Liver (tissue), 9 donors: ENCODE results near the gene FAM53B. TPM values are rescaled to one million over a fixed set of nuclear protein-coding genes. Genes with fewer than 3 reads are reported as not detected.

Experiments used
- DNase-seq: peaks from one replicate; pipeline ENCODE4 v3.0.0-alpha.2; 2017; ENCODE audit warnings: low spot score
- H3K27ac ChIP-seq, 2 donors: one replicate each; pipeline ENCODE4 v1.7.0; 2013; ENCODE audit warnings: inconsistent platforms in 2 of 2, low read length in 2 of 2, control low read depth in 1 of 2, low read depth in 1 of 2, mild to moderate bottlenecking in 1 of 2
- H3K27me3 ChIP-seq, 4 donors: one replicate each; pipeline versions ENCODE4 v1.6.1 to v1.7.0; 2013; ENCODE audit warnings: low read length in 3 of 4, inconsistent platforms in 1 of 4, mild to moderate bottlenecking in 1 of 4, moderate library complexity in 1 of 4; ENCODE audit not compliant: control insufficient read depth in 4 of 4, insufficient read depth in 4 of 4
- H3K36me3 ChIP-seq, 4 donors: one replicate each; pipeline versions ENCODE4 v1.6.1 to v1.7.0; 2013; ENCODE audit warnings: low read length in 3 of 4, mild to moderate bottlenecking in 3 of 4, low read depth in 1 of 4, moderate library complexity in 1 of 4; ENCODE audit not compliant: control insufficient read depth in 4 of 4, insufficient read depth in 3 of 4
- H3K4me1 ChIP-seq, 4 donors: one replicate each; pipeline versions ENCODE4 v1.6.1 to v1.7.0; 2013; ENCODE audit warnings: low read length in 3 of 4, mild to moderate bottlenecking in 3 of 4, moderate library complexity in 1 of 4; ENCODE audit not compliant: control insufficient read depth in 4 of 4, insufficient read depth in 4 of 4
- H3K4me3 ChIP-seq, 3 donors: one replicate each; pipeline versions ENCODE4 v1.6.1 to v1.7.0; 2013; ENCODE audit warnings: low read length in 3 of 3, control low read depth in 1 of 3, low read depth in 1 of 3, mild to moderate bottlenecking in 1 of 3
- H3K9ac ChIP-seq, 2 donors: one replicate each; pipeline ENCODE4 v1.7.0; 2013; ENCODE audit warnings: low read length in 2 of 2, mild to moderate bottlenecking in 2 of 2, moderate library complexity in 2 of 2, control low read depth in 1 of 2, low read depth in 1 of 2
- H3K9me3 ChIP-seq, 4 donors: one replicate each; pipeline versions ENCODE4 v1.6.1 to v1.7.0; 2013; ENCODE audit warnings: low read length in 3 of 4; ENCODE audit not compliant: control insufficient read depth in 4 of 4
- EGR1 ChIP-seq, 2 donors: IDR thresholded peaks; 2 replicates each; pipeline ENCODE4 v1.6.1; 2016 to 2018; ENCODE audit warnings: antibody characterized with exemption in 2 of 2, low read depth in 2 of 2
- FOXA1 ChIP-seq: IDR thresholded peaks from 2 replicates; pipeline ENCODE4 v1.6.1; 2016; ENCODE audit warnings: antibody characterized with exemption
- FOXA2 ChIP-seq: IDR thresholded peaks from 2 replicates; pipeline ENCODE4 v1.6.1; 2016; ENCODE audit warnings: antibody characterized with exemption
- GABPA ChIP-seq, 2 donors: IDR thresholded peaks in 1 of 2; conservative IDR thresholded peaks in 1 of 2; 2 replicates each; pipeline ENCODE4 v1.6.1; 2016; ENCODE audit warnings: antibody characterized with exemption in 2 of 2, mild to moderate bottlenecking in 1 of 2, moderate library complexity in 1 of 2
- HNF4A ChIP-seq, 2 donors: conservative IDR thresholded peaks; 2 replicates each; pipeline ENCODE4 v1.6.1; 2016; ENCODE audit warnings: antibody characterized with exemption in 2 of 2, mild to moderate bottlenecking in 2 of 2
- JUND ChIP-seq, 2 donors: IDR thresholded peaks; 2 replicates each; pipeline ENCODE4 v1.6.1; 2016; ENCODE audit warnings: antibody characterized with exemption in 2 of 2
- RAD21 ChIP-seq, 2 donors: IDR thresholded peaks; 2 replicates each; pipeline ENCODE4 v1.6.1; 2016; ENCODE audit warnings: antibody characterized with exemption in 2 of 2, mild to moderate bottlenecking in 2 of 2
- RXRA ChIP-seq, 2 donors: IDR thresholded peaks; 2 replicates each; pipeline ENCODE4 v1.6.1; 2017 to 2018; ENCODE audit warnings: antibody characterized with exemption in 2 of 2, mild to moderate bottlenecking in 1 of 2
- SP1 ChIP-seq: IDR thresholded peaks from 2 replicates; pipeline ENCODE4 v1.6.1; 2018; ENCODE audit warnings: antibody characterized with exemption, mild to moderate bottlenecking
- TAF1 ChIP-seq: conservative IDR thresholded peaks from 2 replicates; pipeline ENCODE4 v1.6.1; 2016; ENCODE audit warnings: antibody characterized with exemption, mild to moderate bottlenecking
- WGBS: extraction: QIAGEN DNeasy Blood & Tissue Kit; methylation state at CpG from one replicate; pipeline ENCODE4 v1.1.7; 2013; 5-methylcytosine and 5-hydroxymethylcytosine counted together
- polyA plus RNA-seq, 2 donors: library from polyadenylated mRNA; stranded (reverse) in 1 of 2; unstranded in 1 of 2; fragments of 200-250 nt in 1 of 2; fragments of >200 nt in 1 of 2; fragmentation: Nextera tagmentation in 1 of 2; extraction: Ambion mirVana in 1 of 2; gene quantifications; one replicate each; pipeline versions ENCODE4 v1.2.1 to v1.2.3, GENCODE V29; 2013 to 2015
- total RNA-seq, 2 donors: library from RNA; depleted of rRNA; stranded (reverse); fragments of >200 nt; gene quantifications; one replicate each; pipeline ENCODE4 v1.2.3, GENCODE V29; 2014
- TF ChIP-seq, protein P1 (sequence below): IDR thresholded peaks from 2 replicates; pipeline ENCODE4 v1.6.1; 2016; ENCODE audit warnings: antibody characterized with exemption, mild to moderate bottlenecking
- donor health status: healthy.
- donor health status: healthy.
- donor health status: healthy.
- donor health status: healthy.
- donor health status: healthy.

Gene FAM53B
- total and polyA plus RNA-seq, 4 donors = 1.1 to 24.0 (median 6.3) TPM

DNA sequence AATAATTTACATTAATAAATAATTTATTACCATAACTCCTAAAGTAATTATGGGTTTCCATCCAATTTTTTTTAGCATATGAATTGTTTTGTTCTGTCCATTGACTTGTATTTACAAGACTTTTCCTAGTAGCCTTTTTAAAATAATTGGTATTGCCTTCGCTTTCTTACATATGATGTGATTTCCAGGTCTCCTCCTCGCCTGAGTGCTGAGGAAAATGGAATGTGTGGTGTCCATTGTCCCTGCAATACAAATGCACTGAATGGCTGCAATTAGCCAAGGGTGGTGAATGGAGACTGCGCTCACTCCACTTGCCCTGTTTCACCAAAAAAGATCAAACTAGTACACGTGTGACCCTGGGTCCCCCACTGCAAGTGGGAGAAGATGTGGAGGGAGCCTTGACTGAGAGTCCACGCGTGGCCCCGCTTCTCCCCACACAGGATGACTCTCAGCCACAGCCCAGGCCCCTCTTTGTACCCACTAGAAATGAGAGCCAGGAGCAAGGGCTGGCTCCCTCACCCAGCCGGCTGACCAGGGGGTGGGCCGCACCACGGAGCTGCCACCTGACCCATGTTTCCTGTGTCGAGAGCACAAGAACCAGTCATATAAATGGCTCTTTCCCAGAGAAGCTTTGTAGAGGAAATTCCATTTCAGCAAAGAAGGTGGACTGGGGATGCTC lies 52.6 kb downstream of the FAM53B start:
- H3K4me3 ChIP-seq = no peak overlapping the region
- 87% methylated on average over 11 of the region's 11 CpGs for WGBS
- H3K9me3 ChIP-seq = no peaks in the 10 kb centered on the region
- H3K36me3 ChIP-seq = peaks cover 0 to 11% (median 4%) of the 10 kb centered on the region in 4 donors
- DNase-seq = no peak
- H3K27me3 ChIP-seq = no peaks in the 10 kb centered on the region
- no peak for TF ChIP-seq FOXA1
- TF ChIP-seq EGR1 (IDR thresholded peaks at IDR 0.05; ENCODE audit: low read depth in 2 of 2) = no peak
- H3K9ac ChIP-seq = no peak overlapping the region
- H3K27ac ChIP-seq = no peak overlapping the region
- no peaks in the 10 kb centered on the region for H3K4me1 ChIP-seq

DNA sequence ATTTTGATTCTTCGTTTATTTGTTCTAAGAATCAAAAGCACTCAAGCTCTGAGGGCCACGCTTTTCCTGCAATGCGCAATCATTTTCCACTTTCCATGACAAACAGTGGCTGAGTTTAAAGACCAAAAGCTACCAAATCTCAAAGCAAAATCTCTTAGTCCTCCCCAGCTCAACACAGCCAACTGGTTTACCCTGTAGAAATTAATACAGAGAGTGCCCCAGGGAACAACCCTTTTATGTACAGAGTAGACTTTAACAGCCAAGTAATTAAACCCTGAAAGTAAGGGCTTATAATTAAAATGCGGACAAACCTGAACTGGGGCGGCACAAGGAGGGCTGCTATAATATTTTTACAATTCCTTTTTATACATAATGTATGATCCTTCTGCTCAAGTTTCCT lies 53.2 kb downstream of the FAM53B start:
- H3K4me3 ChIP-seq = no peak overlapping the region
- H3K9ac ChIP-seq = no peak overlapping the region
- DNase-seq = no peak
- H3K27ac ChIP-seq = no peak overlapping the region
- no peaks in the 10 kb centered on the region for H3K27me3 ChIP-seq
- no peaks in the 10 kb centered on the region for H3K4me1 ChIP-seq
- peaks cover 0 to 11% (median 4%) of the 10 kb centered on the region in 4 donors for H3K36me3 ChIP-seq
- 95% methylated on average over 5 of the region's 5 CpGs for WGBS
- no peak for TF ChIP-seq SP1
- TF ChIP-seq GABPA (IDR thresholded peaks at IDR 0.05 in 1 of 2, conservative IDR thresholded peaks at IDR 0.05 in 1 of 2) = no peak
- TF ChIP-seq, protein P1, sequence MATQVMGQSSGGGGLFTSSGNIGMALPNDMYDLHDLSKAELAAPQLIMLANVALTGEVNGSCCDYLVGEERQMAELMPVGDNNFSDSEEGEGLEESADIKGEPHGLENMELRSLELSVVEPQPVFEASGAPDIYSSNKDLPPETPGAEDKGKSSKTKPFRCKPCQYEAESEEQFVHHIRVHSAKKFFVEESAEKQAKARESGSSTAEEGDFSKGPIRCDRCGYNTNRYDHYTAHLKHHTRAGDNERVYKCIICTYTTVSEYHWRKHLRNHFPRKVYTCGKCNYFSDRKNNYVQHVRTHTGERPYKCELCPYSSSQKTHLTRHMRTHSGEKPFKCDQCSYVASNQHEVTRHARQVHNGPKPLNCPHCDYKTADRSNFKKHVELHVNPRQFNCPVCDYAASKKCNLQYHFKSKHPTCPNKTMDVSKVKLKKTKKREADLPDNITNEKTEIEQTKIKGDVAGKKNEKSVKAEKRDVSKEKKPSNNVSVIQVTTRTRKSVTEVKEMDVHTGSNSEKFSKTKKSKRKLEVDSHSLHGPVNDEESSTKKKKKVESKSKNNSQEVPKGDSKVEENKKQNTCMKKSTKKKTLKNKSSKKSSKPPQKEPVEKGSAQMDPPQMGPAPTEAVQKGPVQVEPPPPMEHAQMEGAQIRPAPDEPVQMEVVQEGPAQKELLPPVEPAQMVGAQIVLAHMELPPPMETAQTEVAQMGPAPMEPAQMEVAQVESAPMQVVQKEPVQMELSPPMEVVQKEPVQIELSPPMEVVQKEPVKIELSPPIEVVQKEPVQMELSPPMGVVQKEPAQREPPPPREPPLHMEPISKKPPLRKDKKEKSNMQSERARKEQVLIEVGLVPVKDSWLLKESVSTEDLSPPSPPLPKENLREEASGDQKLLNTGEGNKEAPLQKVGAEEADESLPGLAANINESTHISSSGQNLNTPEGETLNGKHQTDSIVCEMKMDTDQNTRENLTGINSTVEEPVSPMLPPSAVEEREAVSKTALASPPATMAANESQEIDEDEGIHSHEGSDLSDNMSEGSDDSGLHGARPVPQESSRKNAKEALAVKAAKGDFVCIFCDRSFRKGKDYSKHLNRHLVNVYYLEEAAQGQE = no peak
- TF ChIP-seq FOXA2 = no peak
- no peak for TF ChIP-seq TAF1
- TF ChIP-seq RAD21 (IDR thresholded peaks at IDR 0.05) = no peak
- no peak for TF ChIP-seq RXRA (IDR thresholded peaks at IDR 0.05)
- no peak for TF ChIP-seq JUND (IDR thresholded peaks at IDR 0.05)
- no peaks in the 10 kb centered on the region for H3K9me3 ChIP-seq

DNA sequence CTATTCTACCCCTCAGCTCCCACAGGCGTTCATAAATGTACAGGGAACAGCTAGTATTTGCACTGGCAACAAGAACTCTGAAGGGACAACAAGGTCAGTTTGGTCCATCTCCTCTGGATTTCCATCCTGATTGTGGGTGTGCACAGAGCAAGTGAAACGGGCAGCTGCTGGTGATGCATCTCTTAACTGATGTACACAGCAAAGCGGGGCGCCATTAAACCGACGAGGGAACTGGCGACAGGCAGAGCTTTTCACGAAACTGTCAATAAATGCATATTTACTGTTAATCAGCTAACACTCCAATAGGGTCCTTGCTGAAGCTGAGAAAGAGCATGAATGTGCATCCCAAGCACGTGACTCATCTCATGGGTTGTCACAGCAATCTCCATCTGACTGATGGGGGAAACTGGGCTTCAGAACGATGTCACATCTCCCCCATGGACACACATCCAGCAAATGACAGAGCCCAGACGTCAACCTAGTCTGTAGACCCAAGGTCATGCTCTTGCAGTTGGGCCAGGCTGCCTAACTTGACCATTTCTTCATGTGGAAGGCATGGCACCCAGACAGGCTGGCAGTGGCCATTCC lies 54.2 kb downstream of the FAM53B start:
- no peaks in the 10 kb centered on the region for H3K27me3 ChIP-seq
- no peaks in the 10 kb centered on the region for H3K9me3 ChIP-seq
- no peak for DNase-seq
- H3K4me1 ChIP-seq = no peaks in the 10 kb centered on the region
- H3K9ac ChIP-seq = no peak overlapping the region
- H3K4me3 ChIP-seq = no peak overlapping the region
- TF ChIP-seq RAD21 (IDR thresholded peaks at IDR 0.05) = no peak
- TF ChIP-seq FOXA1 = no peak
- no peak for TF ChIP-seq TAF1
- no peak for TF ChIP-seq HNF4A (conservative IDR thresholded peaks at IDR 0.05)
- no peak for TF ChIP-seq FOXA2
- H3K36me3 ChIP-seq = peaks cover 0 to 6% (median 3%) of the 10 kb centered on the region in 4 donors
- no peak overlapping the region for H3K27ac ChIP-seq
- WGBS = 94% methylated on average over 11 of the region's 11 CpGs
